Measurements from ENCODE around the gene CFD. TPM values are rescaled to one million over a fixed set of nuclear protein-coding genes. Genes with fewer than 3 reads are reported as not detected.

CFD gene
- total and polyA plus RNA-seq, 12 donors = 21.1 to 583 (median 98.6) TPM

DNA sequence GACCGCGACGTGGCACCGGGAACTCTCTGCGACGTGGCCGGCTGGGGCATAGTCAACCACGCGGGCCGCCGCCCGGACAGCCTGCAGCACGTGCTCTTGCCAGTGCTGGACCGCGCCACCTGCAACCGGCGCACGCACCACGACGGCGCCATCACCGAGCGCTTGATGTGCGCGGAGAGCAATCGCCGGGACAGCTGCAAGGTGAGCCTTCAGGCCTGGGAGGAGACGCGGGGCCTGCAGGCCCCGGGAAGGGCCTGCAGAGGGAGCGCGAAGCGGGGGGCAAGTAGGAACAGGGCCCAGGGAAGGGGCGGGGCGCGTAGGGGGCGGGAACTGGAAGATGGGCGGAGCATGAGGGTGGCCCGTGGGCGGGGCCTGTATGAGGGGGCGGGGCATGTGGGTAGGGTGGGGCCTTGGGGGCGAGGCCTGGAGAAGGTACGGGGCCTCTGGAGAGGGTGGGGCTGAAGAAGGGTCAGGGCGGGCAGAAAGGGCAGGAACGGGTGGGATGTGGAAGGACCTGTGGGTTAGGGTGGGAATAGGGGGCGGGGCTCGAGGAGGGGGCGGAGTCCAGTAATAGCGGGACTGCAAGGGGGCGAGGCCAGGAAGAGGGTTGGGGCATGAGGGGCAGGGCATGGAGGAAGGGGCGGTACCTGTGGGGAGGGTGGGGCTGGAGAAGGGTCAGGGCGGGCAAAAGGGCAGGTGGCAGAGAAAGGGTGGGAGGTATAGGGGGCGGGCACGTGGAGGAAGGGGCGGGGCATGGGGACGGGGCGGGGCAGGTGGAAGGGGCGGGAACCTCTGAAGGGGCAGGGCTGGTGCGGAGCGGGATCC is 2.5 kb downstream of the CFD start:
- 19 to 26% methylated on average over 54 to 60 of the region's 60 CpGs for WGBS, 2 donors
- no peak overlapping the region for H3K27ac ChIP-seq
- H3K4me3 ChIP-seq = peak overlapping the region in 1 of 10 donors; percentile 42
- H3K27me3 ChIP-seq = peaks cover 0 to 47% (median 35%) of the 10 kb centered on the region in 7 donors
- ATAC-seq (peak in 2 of 8 donors; percentile 4 to 19), DNase-seq (peak in 1 of 2 donors; percentile 60)
- intact Hi-C loops (cut with DNase I) = loop anchor here in 8 of 10 donors (2.0 to 10.0 kb wide), 8 partner anchors 51 to 123 kb away; partner anchors contain the start of genes KISS1R (in 4 of the 8), WDR18 (in 3 of the 8) and R3HDM4 (in 1 of the 8)
- H3K36me3 ChIP-seq = no peaks in the 10 kb centered on the region
- peaks cover 0 to 46% (median 10%) of the 10 kb centered on the region in 9 donors for H3K4me1 ChIP-seq
- TF ChIP-seq, protein P1, sequence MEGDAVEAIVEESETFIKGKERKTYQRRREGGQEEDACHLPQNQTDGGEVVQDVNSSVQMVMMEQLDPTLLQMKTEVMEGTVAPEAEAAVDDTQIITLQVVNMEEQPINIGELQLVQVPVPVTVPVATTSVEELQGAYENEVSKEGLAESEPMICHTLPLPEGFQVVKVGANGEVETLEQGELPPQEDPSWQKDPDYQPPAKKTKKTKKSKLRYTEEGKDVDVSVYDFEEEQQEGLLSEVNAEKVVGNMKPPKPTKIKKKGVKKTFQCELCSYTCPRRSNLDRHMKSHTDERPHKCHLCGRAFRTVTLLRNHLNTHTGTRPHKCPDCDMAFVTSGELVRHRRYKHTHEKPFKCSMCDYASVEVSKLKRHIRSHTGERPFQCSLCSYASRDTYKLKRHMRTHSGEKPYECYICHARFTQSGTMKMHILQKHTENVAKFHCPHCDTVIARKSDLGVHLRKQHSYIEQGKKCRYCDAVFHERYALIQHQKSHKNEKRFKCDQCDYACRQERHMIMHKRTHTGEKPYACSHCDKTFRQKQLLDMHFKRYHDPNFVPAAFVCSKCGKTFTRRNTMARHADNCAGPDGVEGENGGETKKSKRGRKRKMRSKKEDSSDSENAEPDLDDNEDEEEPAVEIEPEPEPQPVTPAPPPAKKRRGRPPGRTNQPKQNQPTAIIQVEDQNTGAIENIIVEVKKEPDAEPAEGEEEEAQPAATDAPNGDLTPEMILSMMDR (IDR thresholded peaks at IDR 0.05) = no peak
- no peaks in the 10 kb centered on the region for H3K9me3 ChIP-seq

- peaks cover 0 to 47% (median 32%) of the 10 kb centered on the region in 7 donors for H3K27me3 ChIP-seq
- intact Hi-C loops (cut with DNase I) = loop anchor here in 8 of 10 donors (2.0 to 10.0 kb wide), 8 partner anchors 50 to 122 kb away; partner anchors contain the start of genes KISS1R (in 4 of the 8), WDR18 (in 3 of the 8) and R3HDM4 (in 1 of the 8)
Measured at GRCh38 chr19:862581-863314, 3.3 kb downstream of the CFD start.

GRCh38 chr19:863315-863620 is 3.8 kb downstream of the CFD start:
- Histone ChIP-seq H3K27ac (peak overlapping the region in 1 of 10 donors; percentile 85), H3K27me3 (peaks cover 0 to 46% (median 27%) of the 10 kb centered on the region in 7 donors), H3K4me3 (peak overlapping the region in 2 of 10 donors; percentile 24 to 42), H3K36me3 (peaks cover 0 to 10% (median 5%) of the 10 kb centered on the region in 9 donors), H3K4me1 (peaks cover 0 to 46% (median 10%) of the 10 kb centered on the region in 9 donors), H3K9me3 (no peaks in the 10 kb centered on the region)
- 68 to 72% methylated on average over 7 of the region's 7 CpGs for WGBS, 2 donors
- DNase-seq (no peak), ATAC-seq (no peak)
- intact Hi-C loops (cut with DNase I) = loop anchor here in 8 of 10 donors (2.0 to 10.0 kb wide), 8 partner anchors 50 to 122 kb away; partner anchors contain the start of genes KISS1R (in 4 of the 8), WDR18 (in 3 of the 8) and R3HDM4 (in 1 of the 8)
- TF ChIP-seq, protein P1 (IDR thresholded peaks at IDR 0.05) = no peak

More at GRCh38 chr19:862581-863314, 3.3 kb downstream of the CFD start:
- Histone ChIP-seq H3K36me3 (peaks cover 0 to 5% (median under 1%) of the 10 kb centered on the region in 9 donors), H3K27ac (peak overlapping the region in 1 of 10 donors; percentile 85), H3K4me1 (peaks cover 0 to 46% (median 10%) of the 10 kb centered on the region in 9 donors), H3K4me3 (peak overlapping the region in 2 of 10 donors; percentile 11 to 42), H3K9me3 (no peaks in the 10 kb centered on the region)
- WGBS, 2 donors = 19% methylated on average over 43 to 48 of the region's 48 CpGs
- peak in 1 of 2 donors; percentile 70 for DNase-seq
- TF ChIP-seq, protein P1 (IDR thresholded peaks at IDR 0.05) = no peak
- peak in 4 of 8 donors; percentile 2 to 32 (median 9) for ATAC-seq

Measured in heart right ventricle (tissue), 16 donors.